HG02885 (cell line): ENCODE measurements around the gene SIRT5.
A peak's percentile ranks its signal among the peaks of the same experiment; 100 is the strongest.

ENCODE experiments used
- ATAC-seq: cut with Tn5 transposase; IDR thresholded peaks from one replicate; pipeline ENCODE4 v1.9.1; 2021; ENCODE audit warnings: mild to moderate bottlenecking; ENCODE audit not compliant: unreplicated experiment, poor library complexity

The SIRT5 gene

DNA sequence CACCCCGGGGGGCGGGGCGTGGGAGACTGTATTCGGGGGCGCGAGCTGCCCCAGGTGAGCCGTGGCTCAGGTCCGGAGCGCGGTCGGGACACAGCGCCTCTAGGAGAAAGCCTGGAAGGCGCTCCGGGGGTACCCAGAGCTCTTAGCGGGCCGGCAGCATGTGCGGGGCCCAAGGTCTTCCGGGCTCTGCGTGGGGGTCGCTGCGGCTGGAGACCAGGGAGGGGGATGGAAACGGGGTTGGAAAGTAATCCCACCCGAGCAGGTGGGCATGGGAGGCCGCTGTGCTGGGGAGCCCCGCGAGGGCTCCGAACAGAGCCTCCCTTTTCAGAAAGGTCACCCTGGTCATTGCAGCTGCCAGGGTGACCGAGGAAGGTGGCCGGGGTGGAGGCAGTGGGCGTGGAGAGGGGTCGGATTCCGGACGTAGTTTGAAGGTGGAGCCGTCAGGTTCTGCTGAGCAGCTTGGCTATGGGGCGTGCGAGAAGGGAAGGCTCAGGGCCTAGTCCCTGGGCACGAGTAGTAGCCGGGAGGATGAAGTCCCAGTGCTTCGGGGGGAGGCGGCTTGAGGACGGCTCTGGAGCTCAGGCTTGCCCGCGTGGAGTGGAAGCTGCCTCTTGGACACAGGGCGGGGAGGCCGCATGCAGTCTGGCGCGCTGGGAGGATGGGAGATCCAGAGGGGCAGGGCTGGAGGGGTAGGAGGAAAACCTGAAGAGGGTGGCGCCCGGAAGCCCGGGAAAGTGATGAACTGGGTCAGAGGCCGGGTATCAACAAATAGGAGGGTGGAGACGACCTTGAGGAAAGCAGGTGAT lies at the start of gene SIRT5:
Gene SIRT5, plus strand, starts transcription at position 31 of the 806 bp plus-strand sequence. CDS start 9,510 bp downstream, outside the sequence.
- ATAC-seq: peak; percentile 67

DNA sequence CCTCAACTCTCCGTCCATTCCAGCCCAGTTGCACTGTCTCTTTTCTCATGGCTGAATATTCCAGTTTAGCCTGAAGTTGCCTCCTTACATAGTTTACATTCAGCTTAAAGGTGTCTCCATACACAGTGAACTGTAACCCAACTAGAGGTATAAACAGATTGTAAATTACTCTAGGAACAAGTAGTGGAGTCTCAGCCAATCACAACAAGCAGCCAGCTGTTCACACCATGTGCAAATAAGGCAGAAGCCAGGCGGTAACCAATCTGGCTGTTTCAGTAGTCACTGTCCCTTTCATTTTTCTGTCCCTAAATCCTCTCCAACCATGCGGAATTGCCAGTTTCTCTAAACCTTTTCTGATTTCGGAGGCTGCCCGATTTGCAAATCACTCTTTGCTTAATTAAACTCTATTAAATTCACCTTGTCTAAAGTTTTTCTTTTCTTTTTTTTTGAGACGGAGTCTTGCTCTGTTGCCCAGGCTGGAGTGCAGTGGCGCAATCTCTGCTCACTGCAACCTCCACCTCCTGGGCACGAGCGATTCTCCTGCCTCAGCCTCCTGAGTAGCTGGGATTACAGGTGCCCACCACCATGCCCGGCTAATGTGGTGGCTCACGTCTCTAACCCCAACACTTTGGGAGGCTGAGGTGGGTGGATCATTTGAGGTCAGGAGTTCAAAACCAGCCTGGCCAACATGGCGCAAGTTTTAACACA lies 49.4 kb upstream of the SIRT5 start:
- no peak for ATAC-seq

DNA sequence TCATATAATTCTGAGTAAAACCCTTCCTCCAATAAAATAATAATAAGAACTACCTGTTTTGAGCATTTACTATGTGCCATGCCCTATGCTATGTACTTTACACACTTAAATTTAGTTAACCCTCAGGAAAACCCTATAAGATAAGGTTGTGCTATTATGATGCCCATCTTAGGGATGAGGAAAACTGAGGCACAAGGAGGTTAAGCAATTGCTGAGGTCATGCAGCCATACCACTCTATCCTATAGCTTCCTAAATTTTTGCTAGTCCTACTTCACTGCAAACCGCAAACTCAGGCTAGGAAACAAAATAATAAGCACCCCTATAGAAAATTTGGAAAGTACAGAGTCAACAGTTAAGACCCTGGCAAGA lies 48.1 kb upstream of the SIRT5 start:
- ATAC-seq: no peak

DNA sequence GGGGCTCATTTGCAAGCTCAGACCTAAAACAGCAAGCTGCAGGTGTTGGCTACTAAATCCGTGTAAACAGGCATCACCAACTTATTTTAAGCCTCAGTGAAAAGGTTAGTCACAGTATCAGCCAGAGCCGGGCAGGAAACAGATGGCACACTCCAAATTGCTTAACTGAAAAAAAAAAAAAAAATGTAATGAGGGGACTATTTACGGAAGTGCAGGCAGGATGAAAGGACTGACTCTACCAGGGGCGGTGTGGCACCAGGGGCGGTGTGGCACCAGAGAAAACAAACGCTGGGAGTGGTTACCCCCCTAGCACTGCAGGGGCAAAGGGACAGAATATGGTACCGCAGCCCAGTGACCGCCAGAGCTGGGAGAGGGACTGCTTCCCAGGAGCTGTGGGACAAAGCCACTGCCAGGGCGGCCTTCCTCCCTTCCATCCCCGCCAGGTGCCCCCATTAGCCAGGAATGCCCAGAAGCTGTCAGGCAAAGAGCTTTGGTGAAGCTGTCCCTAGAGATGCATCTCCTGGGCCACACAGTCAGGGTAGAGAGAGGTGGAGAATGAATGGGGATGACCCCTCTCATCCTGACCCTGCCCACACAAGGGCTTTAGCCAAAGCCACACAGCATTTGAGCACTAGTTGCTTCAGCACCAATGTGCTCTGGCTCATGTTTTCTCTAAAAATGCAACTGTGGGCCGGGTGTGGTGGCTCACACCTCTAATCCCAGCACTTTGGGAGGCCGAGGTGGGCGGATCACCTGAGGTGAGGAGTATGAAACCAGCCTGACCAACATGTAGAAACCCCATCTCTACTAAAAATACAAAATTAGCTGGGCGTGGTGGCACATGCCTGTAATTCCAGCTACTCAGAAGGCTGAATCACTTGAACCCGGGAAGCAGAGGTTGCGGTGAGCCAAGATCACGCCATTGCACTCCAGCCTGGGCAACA lies 47.4 kb upstream of the SIRT5 start:
- ATAC-seq: peak; percentile 79

DNA sequence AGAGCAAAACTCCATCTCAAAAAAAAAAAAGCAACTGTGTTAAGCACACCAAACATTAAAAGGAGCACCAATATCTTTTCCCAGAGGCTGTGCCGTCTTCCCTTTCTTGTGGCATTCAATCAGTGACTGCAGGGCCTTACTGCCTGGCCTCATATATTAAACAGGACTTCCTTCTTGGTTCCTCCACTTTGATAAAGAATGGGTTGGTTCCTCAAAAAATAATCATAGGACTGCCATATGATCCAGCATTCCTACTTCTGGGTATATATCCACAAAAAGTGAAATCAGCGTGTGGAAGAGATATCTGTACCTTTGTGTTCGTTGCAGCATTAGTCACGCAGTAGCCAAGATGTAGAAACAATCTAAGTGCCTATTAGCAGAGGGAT lies 46.7 kb upstream of the SIRT5 start:
- ATAC-seq: no peak

DNA sequence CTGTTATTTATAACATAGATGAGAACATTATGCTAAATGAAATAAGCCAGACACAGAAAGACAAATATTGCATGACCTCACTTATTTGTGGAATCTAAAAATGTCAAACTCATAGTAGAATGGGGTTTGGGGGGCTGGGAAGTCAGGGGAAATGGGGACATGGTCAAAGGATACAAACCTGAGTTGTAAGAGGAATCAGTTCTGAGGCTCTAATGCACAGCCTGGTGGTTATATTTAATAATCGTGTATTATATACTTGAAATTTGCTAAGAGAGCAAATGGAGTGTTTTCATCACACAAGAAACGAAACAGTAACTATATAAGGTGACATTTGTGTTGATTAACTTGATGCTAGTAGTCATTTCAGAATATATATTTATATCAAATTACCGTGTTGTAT lies 46.2 kb upstream of the SIRT5 start:
- no peak for ATAC-seq

DNA sequence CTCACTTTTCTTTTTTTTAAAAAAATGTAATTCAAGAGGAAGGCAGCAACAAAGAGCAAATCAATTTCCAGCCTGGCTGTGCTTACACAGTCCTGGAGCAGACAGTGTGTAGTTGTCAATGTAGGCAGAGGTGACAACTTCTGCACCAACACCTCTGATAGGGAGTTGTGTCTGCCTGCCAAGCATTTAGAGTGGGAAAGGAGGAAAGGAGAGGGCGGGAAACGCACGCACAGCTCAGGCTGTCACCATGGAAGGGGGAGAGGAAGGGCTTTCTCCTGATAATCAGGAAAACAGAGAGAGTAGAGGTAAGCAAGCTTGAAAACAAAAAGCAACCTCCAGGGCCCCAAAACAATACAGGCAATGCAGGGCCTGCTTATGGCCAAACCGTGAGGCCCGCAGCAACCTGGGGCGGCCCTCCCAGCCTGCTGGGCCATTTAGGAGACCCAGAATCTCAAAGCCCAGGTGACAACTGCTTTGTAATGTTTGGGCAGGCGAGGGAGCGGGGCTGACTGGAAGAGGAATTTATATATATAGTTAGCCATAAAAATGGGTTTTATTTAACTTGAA lies 45.5 kb upstream of the SIRT5 start:
- no peak for ATAC-seq

DNA sequence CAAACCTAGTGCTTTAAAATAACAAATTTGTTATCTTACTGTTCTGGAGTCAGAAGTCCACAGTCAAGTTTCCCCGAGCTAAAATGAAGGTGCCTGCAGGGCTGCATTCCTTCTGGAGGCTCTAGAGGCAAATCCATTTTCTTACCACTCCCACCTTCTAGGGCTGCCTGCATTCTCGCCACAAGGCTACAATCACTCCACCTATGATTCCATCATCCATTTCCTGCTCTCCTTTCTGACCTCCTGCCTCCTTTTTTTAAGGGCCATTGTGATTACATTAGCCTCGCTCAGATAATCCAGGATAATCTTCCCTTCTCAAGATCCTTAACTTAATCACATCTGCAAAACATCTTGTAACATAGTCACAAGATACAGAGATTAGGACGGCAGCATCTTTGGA lies 42.4 kb upstream of the SIRT5 start:
- no peak for ATAC-seq

DNA sequence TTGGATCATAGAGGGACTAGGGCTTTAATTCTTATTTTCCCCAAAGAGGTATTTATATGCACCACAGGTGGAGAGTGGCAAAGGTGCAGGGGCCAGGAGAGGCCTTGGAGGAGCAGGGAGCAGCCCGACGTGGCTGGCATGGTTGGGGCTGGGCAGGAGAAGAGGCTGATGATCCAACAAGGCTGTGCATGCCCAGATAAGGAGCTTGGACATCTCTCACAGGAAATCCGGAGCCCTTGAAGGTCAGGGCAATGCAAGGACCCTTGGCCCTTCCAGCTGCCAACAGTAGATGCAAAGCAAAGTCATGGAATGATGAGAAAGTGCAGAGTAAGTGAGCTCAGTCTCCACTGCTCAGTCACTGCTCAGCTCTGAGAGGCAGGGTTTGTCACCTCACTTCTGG lies 39.9 kb upstream of the SIRT5 start:
- ATAC-seq: no peak

DNA sequence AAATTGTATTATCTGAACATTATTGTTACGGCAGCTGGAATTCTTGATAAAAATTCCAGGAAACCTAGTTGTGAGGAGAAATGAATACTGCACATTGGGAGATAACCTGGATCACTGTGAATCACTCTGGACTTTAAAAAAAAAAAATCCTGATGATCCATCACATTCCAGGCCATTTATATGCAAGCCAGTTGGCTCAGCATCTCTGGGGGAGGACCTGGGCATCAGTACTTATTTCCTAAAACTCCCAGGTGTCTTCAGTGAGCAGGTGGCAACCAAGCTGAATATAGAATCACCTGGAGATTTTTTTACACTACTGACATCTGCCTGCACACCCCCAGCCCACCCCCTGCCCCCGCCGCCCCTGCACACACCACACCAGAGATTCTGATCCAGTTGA lies 39.1 kb upstream of the SIRT5 start:
- ATAC-seq: no peak

DNA sequence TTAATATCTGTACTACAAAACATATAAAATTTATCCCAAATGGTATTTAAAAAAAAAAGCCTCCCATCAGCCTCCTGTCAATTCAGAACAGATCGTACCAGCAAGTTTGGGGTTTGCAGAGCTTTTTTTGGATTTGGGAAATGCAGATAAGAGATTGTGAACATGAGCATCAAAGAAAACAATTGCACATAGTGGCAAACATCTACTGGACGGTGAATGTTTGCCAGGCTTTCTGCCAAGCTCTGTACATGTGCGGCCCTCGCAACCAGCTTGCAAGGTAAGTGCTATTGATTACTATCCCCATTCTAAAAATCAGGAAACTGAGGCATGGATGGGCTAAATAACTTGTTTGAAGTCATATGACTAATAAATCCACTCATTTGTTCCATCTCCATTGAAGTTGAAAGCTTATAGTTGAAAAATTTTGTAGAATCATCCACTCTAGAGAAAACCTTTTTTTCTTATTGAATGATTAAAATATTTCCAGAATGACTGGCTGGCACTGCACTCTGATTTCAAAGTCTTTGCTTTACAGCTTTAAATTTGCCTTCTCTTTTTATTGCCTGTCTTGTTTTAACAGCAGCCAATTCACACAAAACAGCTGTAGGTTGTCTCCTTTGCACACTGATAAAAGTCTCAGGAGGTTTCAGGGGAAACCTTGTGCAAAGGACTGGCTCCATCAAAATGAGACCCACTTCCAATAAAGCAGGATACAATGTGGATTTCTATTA lies 37.4 kb upstream of the SIRT5 start:
- ATAC-seq: no peak

DNA sequence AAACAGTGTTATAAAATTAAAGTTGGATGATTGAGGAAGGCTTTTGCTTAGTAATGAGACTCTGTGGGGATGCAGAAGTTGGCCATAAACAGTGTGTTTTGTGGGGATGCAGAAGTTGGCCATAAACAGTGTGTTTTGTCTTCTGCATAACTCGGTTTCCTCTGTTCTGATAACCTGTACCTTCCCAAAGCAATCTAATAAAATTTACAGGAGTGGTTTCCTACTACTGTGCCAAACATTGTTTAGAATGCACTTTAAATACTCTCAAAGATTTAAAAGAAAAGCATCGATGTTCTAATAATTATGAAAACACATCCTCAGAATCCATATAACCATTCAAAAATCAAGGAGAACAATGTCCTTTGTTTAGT lies 36.9 kb upstream of the SIRT5 start:
- no peak for ATAC-seq

DNA sequence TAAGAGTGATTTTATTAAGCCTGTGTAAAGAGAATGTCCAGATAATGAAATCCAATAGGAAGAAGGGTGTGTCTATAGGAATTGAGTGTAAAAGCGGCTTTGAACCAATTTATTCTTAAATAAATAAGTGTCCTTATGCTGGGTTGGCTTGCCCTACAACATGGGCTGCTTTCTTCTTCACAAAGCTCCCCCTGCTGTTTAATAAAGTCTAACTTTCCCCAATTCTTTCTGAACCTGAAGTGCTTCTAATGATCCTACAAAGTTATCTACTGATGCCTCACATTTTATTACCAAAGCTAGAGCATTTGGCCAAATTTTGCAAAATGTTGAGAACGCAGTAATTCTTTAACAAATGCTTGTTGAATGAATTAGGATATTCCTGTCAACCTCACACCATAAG lies 36.3 kb upstream of the SIRT5 start:
- no peak for ATAC-seq

DNA sequence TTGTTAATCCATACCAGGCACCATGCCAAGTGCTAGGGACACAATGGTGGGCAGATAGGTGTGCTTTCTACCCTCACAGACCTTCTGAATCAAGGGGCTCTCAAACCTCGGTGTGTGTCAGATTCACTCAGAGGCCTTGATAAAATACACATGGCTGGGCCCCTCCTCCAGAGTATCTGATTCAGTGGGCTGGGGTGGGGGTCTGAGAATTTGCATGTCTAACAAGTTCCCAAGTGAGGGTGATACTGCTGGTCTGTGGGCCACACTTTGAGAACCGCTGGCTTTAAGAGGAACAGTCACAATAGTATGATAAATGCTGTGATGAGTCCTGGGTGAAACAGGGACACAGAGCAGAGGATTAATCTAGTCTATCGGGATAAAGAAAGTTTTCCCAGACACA lies 35.8 kb upstream of the SIRT5 start:
- ATAC-seq: no peak

DNA sequence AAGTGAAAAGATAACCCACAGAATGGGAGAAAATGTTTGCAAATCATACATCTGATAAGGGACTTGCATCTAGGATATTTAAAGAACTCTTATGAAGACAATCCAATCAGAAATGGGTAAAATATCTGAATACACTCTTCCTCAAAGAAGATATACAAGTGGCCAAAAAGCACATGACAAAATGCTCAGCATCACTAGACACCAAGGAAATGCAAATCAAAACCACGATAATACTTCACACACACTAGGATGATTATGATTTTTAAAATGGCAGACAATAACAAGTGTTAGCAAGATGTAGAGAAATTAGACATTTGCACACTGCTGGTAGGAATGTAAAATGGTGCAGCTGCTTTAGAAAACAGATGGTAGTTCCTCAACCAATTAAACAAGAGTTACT lies 34.8 kb upstream of the SIRT5 start:
- ATAC-seq: no peak

DNA sequence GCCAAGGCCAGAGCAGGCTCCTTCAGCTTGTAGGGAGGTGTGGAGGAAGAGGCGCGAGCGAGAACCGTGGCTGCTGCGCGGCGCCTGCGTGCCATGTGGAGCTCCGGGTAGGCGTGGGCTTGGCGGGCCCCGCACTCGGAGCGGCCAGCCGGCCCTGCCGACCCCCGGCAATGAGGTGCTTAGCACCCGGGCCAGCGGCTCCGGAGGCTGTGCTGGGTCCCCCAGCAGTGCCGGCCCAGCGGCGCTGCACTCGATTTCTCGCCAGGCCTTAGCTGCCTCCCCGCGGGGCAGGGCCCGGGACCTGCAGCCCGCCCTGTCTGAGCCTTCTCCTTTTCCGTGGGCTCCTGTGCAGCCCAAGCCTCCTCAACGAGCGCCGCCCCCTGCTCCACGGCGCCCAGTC lies 32.9 kb upstream of the SIRT5 start:
- ATAC-seq: no peak

DNA sequence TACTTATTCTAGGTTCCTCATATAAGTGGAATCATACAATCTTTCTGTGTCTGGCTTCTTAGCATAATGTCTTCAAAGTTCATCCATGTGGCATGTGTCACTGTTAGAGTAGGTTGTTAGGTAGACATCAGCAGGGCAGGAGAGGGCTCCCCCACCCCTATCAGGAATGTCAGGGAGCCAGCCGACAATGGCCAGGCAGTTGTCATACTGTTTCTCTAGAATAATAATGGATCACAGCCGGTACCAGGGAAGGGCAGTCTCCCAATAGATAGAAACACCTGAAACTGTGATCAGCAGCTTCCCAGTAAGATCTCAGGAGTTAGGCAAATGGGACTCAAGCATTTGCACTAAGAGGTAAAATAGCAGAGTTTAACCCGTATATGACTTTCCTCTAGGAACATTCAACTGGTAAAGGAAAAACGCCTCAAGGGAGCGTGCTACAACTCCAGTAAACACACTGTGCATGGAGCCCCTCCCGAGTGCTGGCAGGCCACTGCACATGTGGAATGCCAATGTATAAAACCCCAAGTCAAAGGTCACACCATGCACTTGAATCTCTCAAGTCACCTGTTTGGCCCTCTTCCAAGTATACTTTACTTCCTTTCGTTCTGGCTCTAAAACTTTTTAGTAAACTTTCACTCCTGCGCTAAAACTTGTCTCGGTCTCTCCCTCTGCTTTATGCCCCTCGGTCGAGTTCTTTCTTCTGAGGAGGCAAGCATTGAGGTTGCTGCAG lies 29.8 kb upstream of the SIRT5 start:
- ATAC-seq: no peak

DNA sequence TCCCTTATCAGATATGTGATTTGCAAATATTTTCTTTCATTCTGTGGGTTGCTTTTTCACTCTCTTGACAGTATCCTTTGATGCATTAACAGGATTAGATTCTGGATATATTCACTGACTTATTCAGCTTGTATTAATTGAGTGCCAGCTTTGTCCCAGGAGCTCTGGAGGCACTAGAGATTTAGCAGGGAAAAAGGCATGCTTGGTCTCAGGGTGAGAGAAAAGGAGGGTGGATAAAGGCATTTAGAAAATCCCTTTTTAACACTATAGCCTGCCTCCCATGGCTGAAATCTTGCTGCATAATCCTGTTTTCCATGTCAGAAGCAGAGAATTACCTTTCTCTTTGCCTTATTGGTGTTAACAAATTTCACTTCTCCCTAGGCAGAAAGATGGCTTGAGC lies 28.5 kb upstream of the SIRT5 start:
- no peak for ATAC-seq

DNA sequence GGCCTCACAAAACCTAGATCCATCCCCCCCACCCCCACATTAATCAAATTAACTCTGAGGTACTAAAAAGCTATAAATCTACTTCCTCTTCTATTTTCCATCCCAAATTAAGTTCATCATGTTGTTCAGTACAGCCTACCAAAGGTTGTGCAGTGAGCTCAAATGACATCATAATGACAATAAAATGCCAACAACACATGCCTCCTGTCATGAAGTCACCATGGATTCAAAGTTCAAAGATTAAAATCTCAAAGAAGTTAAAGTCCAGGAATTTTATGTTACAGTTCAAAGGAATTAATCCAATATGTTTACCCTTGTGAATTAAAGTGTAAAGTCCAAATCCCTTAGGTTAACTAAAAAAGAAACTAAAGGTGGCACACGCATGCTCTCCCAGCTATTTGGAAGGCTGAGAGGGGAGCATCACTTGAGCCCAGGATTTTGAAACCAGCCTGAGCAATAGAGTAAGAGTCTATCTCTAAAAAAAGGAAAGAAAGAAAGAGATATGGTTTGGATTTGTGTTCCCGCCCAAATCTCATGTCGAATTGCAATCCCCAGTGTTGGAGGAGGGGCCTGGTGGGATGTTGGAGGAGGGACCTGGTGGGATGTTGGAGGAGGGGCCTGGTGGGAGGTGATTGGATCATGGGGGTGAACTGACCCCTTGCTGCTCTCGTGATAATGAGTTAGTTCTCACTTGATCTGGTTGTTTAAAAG lies 25.7 kb upstream of the SIRT5 start:
- ATAC-seq: no peak
